ACC112 (cell line): ENCODE data around the gene LIMK2.
"Not testable (repeated sequence)": the region's sequence is repeated elsewhere in the genome, so short reads cannot be mapped to it uniquely, and the experiment has no call there.

Experiments used
- H2AFZ ChIP-seq: fragments of 200-600 bp; sonication (generic); one replicate; pipeline ENCODE4 v1.6.0; 2017; ENCODE audit warnings: antibody characterized with exemption, low read length; ENCODE audit not compliant: unreplicated experiment
- H3K27ac ChIP-seq: fragments of 200-600 bp; sonication (generic); 2 replicates; pipeline ENCODE4 v1.5.1; 2014; ENCODE audit warnings: low read depth, mild to moderate bottlenecking, antibody characterized with exemption, low read length, moderate library complexity
- H3K27me3 ChIP-seq: fragments of 200-600 bp; sonication (generic); 2 replicates; pipeline ENCODE4 v1.6.1; 2014; ENCODE audit warnings: mild to moderate bottlenecking, antibody characterized with exemption, low read length, moderate library complexity, mixed read lengths; ENCODE audit not compliant: insufficient read depth
- H3K36me3 ChIP-seq: fragments of 200-600 bp; sonication (generic); 2 replicates; pipeline ENCODE4 v1.6.1; 2016; ENCODE audit warnings: mild to moderate bottlenecking, antibody characterized with exemption, low read length, moderate library complexity, mixed read lengths; ENCODE audit not compliant: insufficient read depth
- H3K4me1 ChIP-seq: fragments of 200-600 bp; sonication (generic); one replicate; pipeline ENCODE4 v1.6.1; 2016; ENCODE audit warnings: low read length, mixed read lengths; ENCODE audit not compliant: insufficient read depth, unreplicated experiment, control insufficient read depth
- H3K4me3 ChIP-seq: fragments of 200-600 bp; sonication (generic); 2 replicates; pipeline ENCODE4 v1.5.1; 2014; ENCODE audit warnings: mild to moderate bottlenecking, low read depth, low read length
- H3K79me2 ChIP-seq: fragments of 200-600 bp; sonication (generic); one replicate; pipeline ENCODE4 v1.6.0; 2016; ENCODE audit warnings: low read length; ENCODE audit not compliant: control insufficient read depth, unreplicated experiment, insufficient read depth

The LIMK2 gene

GRCh38 chr22:31244046-31244942, 32.2 kb downstream of the LIMK2 start:
- H3K4me1 ChIP-seq, result peaks cover 55% of the 10 kb centered on the region
- H3K79me2 ChIP-seq, result peaks cover 7% of the 10 kb centered on the region
- H3K27ac ChIP-seq, result peak overlapping the region; percentile 69
- H2AFZ ChIP-seq, result peak overlapping the region; percentile 25
- H3K4me3 ChIP-seq, result no peak overlapping the region
- no peaks in the 10 kb centered on the region for H3K27me3 ChIP-seq
- H3K36me3 ChIP-seq, result no peaks in the 10 kb centered on the region

DNA sequence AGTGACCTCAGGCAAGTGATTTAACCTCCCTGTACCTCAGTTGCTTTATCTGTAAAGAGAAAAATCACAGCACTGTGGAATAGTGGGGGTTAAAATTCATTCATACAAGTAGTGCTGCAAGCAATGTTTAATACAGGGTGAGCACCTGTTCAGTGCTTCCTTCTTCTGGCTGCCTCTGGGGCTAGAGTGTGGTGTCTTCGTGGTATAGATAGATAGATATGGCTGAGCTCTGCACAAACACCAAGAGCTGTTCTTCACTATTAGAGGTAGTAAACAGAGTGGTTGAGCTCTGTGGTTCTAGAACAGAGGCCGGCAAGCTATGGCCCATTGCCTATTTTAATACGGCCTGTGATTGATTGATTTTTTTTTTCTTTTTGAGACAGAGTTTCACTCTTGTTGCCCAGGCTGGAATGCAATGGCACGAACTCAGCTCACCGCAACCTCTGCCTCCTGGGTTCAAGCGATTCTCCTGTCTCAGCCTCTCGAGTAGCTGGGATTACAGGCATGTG, 32.9 kb downstream of the LIMK2 start:
- peaks cover 58% of the 10 kb centered on the region for H3K4me1 ChIP-seq
- H3K27ac ChIP-seq, result peak overlapping the region; percentile 69
- no peaks in the 10 kb centered on the region for H3K27me3 ChIP-seq
- peaks cover 7% of the 10 kb centered on the region for H3K79me2 ChIP-seq
- no peak overlapping the region for H2AFZ ChIP-seq
- no peak overlapping the region for H3K4me3 ChIP-seq
- no peaks in the 10 kb centered on the region for H3K36me3 ChIP-seq

- H3K4me3 ChIP-seq, H3K27ac ChIP-seq, H3K36me3 ChIP-seq, H2AFZ ChIP-seq, H3K27me3 ChIP-seq, H3K79me2 ChIP-seq: not testable (repeated sequence)
- H3K4me1 ChIP-seq, result peaks cover 59% of the 10 kb centered on the region
Measured at GRCh38 chr22:31245998-31246397, 33.9 kb downstream of the LIMK2 start.

DNA sequence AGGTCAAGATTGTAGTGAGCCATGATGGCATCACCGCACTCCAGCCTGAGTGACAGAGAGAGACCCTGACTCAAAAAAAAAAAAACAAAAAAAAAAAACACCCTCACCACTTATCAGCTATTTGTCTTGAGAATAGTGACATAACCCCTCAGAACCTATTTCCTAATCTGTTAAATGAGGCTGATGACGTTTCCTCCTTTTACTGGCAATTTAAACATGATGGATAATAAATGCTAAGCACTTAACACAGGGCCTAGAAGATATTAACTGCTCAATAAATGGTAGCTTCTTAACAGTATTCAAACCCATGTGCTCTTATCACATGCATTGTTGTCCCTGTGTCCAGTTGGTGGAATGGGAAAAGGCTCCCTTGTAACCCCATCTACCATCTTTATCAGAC, 34.6 kb downstream of the LIMK2 start:
- H3K27me3 ChIP-seq, result no peaks in the 10 kb centered on the region
- H3K4me1 ChIP-seq, result peaks cover 52% of the 10 kb centered on the region
- no peak overlapping the region for H2AFZ ChIP-seq
- H3K27ac ChIP-seq, result no peak overlapping the region
- H3K4me3 ChIP-seq, result no peak overlapping the region
- peaks cover 7% of the 10 kb centered on the region for H3K79me2 ChIP-seq
- no peaks in the 10 kb centered on the region for H3K36me3 ChIP-seq

DNA sequence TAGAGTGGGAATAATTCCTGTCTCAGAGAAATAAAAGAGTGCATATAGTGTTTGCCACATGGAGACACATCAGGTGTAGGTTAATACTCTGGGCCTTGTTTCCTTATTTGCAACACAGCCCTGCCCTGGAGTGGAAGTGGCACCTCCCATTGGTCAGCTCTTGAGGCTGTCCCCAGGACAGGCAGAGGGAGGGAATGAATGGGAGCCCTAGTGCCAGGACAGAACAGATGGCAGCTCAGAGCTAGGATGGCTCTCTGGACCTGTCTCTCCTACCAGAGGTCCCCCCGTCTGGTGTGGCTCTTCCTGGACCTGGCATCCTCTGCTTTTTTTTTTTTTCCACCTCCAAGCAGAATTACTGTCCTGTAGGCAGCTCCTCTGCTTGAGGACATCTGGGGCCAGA, 35.6 kb downstream of the LIMK2 start:
- Histone ChIP-seq H3K27ac (no peak overlapping the region), H3K4me3 (peak overlapping the region; percentile 82; the same call in 1 of the 2 replicates), H3K79me2 (peaks cover 7% of the 10 kb centered on the region), H3K27me3 (no peaks in the 10 kb centered on the region), H3K4me1 (peaks cover 42% of the 10 kb centered on the region), H3K36me3 (no peaks in the 10 kb centered on the region), H2AFZ (no peak overlapping the region)

DNA sequence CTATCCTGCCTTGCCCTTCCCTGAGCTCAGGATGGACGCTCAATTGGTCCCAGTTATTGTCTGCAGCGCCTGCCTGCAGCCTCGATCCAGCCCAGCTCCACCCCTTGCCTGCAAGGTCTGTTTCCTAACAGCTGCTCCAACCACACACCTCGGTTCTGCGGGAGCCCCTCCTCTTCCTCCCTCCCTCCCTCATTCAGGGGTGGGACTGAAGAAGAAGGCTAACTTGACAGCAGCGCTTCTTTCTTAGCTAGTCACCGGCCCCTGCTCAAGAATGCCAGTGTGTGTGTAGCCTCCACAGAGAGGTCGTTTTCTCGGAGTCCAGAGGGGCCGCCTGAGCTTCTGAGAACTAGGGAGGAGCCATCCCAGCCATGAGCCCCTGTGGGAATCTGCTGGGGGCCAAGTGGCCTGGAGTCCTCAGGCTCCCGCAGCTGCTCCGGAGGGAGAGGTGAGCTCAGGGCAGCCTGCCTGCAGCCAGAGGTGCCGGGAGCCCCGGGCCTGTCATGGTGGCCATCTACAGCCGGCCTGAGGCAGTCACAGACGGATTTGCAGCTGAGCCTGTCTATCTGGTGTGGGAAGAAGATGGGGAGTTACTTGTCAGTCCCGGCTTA, 36.1 kb downstream of the LIMK2 start:
- no peaks in the 10 kb centered on the region for H3K36me3 ChIP-seq
- no peaks in the 10 kb centered on the region for H3K27me3 ChIP-seq
- peak overlapping the region; percentile 82 for H3K4me3 ChIP-seq
- peak overlapping the region; percentile 41 for H2AFZ ChIP-seq
- peaks cover 39% of the 10 kb centered on the region for H3K4me1 ChIP-seq
- H3K79me2 ChIP-seq, result peaks cover 7% of the 10 kb centered on the region
- H3K27ac ChIP-seq, result no peak overlapping the region

DNA sequence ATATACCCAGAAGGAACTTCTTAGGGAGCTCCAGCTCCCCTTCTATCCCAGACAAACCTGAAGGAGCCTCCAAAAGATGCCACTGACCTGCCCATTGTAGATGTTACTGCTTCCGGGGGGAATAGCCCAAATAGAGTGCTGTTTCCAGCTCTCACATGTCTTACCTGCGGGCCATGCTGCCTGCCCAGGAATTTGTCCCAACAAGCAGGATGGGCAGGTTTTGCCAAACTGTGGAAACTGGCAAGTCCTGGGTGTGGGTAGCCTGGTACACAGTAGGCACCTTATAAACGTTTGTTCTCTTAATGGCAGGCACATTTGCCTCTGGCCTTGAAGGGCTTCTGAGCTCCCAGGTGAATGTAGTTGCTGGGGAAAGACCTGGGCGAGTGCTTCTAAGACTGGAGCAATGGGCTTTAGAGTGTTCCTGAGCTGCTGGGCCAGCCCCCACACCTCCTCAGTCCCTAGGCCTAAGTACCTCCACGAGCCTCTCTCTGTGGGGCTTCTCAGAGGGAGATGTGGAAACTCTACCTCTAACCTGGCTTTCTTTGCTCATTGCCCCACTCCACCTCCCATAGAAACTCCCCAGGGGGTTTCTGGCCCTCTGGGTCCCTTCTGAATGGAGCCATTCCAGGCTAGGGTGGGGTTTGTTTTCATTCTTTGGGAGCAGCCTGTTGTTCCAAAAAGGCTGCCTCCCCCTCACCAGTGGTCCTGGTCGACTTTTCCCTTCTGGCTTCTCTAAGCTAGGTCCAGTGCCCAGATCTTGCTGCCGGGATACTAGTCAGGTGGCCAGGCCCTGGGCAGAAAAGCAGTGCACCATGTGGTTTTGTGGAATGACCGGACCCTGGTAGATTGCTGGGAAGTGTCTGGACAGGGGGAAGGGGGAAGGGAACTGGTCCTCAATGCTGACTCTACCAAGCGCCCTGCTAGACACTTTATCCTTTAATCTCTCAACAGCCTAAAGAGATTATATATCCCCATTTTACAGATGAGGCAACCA, 37.2 kb downstream of the LIMK2 start:
- Histone ChIP-seq H3K36me3 (no peaks in the 10 kb centered on the region), H3K27me3 (no peaks in the 10 kb centered on the region), H3K79me2 (peaks cover 7% of the 10 kb centered on the region), H3K4me3 (peak overlapping the region; percentile 82), H3K27ac (no peak overlapping the region), H2AFZ (no peak overlapping the region), H3K4me1 (peaks cover 29% of the 10 kb centered on the region)

DNA sequence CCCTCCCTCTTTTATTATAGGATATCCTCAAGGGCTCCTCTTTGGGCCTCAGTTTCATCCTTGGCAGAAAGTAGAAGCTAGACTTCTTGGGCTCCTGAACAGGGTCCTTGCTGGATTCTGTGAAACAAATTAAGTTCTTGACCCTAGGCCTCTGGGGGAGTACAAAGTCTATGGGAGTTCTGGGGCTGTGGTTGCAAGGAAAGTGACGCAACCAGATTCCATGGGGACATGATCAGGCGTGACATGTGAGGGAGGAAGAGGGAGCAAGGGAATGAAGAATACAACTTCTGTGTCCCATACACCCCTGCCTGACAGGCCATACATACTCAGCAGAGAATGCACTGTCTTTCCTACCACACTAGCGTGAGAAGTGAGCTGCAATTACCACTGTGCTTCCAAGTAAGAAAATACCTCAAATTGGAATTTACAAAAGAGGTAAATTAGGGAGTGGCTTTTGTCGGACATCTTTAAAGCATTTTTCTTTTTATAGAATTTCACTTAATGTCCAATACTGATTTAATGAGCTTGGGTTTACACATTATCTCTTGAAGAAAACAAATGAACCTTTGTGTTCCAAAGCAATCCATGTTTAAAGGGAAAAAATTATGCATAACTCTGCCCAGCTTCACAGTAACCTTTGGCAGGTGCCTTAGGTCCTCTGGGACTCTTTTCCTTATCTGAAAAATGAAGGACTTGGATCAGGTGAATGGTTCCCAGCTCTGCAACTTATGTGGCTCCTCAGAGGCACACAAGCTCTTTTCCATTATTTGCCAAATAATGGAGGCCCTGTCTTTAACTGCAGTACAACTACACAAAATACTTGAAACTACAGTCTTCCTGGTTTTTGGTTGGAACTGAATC, 38.9 kb downstream of the LIMK2 start:
- Histone ChIP-seq H2AFZ (no peak overlapping the region), H3K4me3 (no peak overlapping the region), H3K79me2 (peaks cover 7% of the 10 kb centered on the region), H3K36me3 (no peaks in the 10 kb centered on the region), H3K4me1 (peaks cover 22% of the 10 kb centered on the region), H3K27ac (no peak overlapping the region), H3K27me3 (no peaks in the 10 kb centered on the region)

DNA sequence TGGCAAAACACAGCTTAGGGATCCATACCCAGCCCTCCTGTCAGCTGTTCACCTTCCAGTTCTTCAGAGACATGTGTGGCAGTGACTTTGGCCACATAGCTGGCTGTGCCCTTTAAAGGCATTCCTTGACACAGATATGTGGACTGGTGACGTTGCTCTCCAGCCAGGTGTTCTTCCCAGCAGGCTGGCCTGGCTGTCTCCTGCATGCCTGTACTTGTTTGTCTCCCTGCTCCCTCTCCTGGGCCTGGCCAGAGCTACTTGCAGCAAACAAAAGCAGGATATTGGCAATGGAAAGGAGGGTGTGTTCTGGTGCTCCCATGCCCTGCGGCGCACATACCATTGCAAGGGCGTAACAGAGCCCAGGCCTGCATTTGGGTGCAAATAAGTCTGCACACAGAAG, 41.9 kb downstream of the LIMK2 start:
- Histone ChIP-seq H3K36me3 (no peaks in the 10 kb centered on the region; the same call in 1 of the 2 replicates), H3K79me2 (peaks cover 1% of the 10 kb centered on the region), H3K27ac (no peak overlapping the region), H3K4me1 (peaks cover 16% of the 10 kb centered on the region), H3K4me3 (no peak overlapping the region), H2AFZ (no peak overlapping the region), H3K27me3 (no peaks in the 10 kb centered on the region)
